B cell (primary cell): ENCODE measurements around the gene CMAS. TPM values are rescaled to one million over a fixed set of nuclear protein-coding genes. Genes with fewer than 3 reads are reported as not detected.
"Not testable (repeated sequence)": the region's sequence is repeated elsewhere in the genome, so short reads cannot be mapped to it uniquely, and the experiment has no call there.

Experiments
- ATAC-seq: fragments of 200-7000 bp; cut with Tn5 transposase; one replicate; pipeline ENCODE4 v1.10.0; 2021; ENCODE audit warnings: low read depth, mild to moderate bottlenecking, moderate number of reproducible peaks, moderate library complexity
- CTCF ChIA-PET: fragments of 350-600 bp; sonication (Branson Sonifier 250); formaldehyde crosslinking; loops from one replicate; lab custom pipeline; 2021; ENCODE audit warnings: antibody characterized with exemption, inconsistent platforms; lab: Charles Lee
- POLR2A ChIA-PET: fragments of 350-600 bp; sonication (Branson Sonifier 250); formaldehyde crosslinking; loops from one replicate; lab custom pipeline; 2021; ENCODE audit warnings: antibody characterized with exemption; lab: Charles Lee
- DNase-seq: peaks from one replicate; pipeline ENCODE4 v3.0.0; 2013
- H2AFZ ChIP-seq: 2 replicates; pipeline ENCODE4 v1.6.1; 2012; ENCODE audit warnings: mild to moderate bottlenecking, low read depth, low read length; ENCODE audit not compliant: insufficient read depth, poor library complexity, severe bottlenecking
- H3K27ac ChIP-seq, 2 donors: 1 replicate in 1 of 2; 2 replicates in 1 of 2; pipeline ENCODE4 v1.5.1; 2012 to 2013; ENCODE audit warnings: low read length in 2 of 2, mild to moderate bottlenecking in 2 of 2, moderate library complexity in 1 of 2
- H3K27me3 ChIP-seq, 4 experiments: fragments of 200-600 bp in 1 of 4; sonication (generic) in 1 of 4; replicated peaks in 1 of 4; 1 replicate in 2 of 4; 2 replicates in 2 of 4; pipeline versions ENCODE4 v1.6.1 to v1.7.0; 2013 to 2016; ENCODE audit warnings: low read length in 3 of 4, mild to moderate bottlenecking in 2 of 4, mixed read lengths in 1 of 4, moderate library complexity in 1 of 4; ENCODE audit not compliant: insufficient read depth in 4 of 4, control insufficient read depth in 3 of 4; ENCODE audit errors: control extremely low read depth in 1 of 4
- H3K36me3 ChIP-seq, 2 experiments: replicated peaks in 1 of 2; 1 replicate in 1 of 2; 2 replicates in 1 of 2; pipeline versions ENCODE4 v1.6.1 to v1.7.1; 2013; ENCODE audit warnings: low read length in 1 of 2; ENCODE audit not compliant: insufficient read depth in 2 of 2, control insufficient read depth in 1 of 2; ENCODE audit errors: control extremely low read depth in 1 of 2, extremely low read depth in 1 of 2
- H3K4me1 ChIP-seq, 2 donors: fragments of 200-600 bp in 1 of 2; sonication (generic) in 1 of 2; 1 replicate in 1 of 2; 2 replicates in 1 of 2; pipeline versions ENCODE4 v1.5.1 to v1.6.1; 2013 to 2017; ENCODE audit warnings: low read length in 2 of 2; ENCODE audit not compliant: control insufficient read depth in 2 of 2, insufficient read depth in 2 of 2
- H3K4me2 ChIP-seq: replicated peaks from 2 replicates; pipeline ENCODE3; 2012; ENCODE audit warnings: mild to moderate bottlenecking, low read depth, low read length; ENCODE audit not compliant: poor library complexity, severe bottlenecking
- H3K4me3 ChIP-seq, 5 experiments: fragments of 200-600 bp in 1 of 5; sonication (generic) in 1 of 5; 1 replicate in 3 of 5; 2 replicates in 2 of 5; pipeline versions ENCODE4 v1.5.1 to v1.7.0; 2011 to 2016; ENCODE audit warnings: low read length in 4 of 5, mild to moderate bottlenecking in 4 of 5, low read depth in 2 of 5, control low read depth in 1 of 5, moderate library complexity in 1 of 5; ENCODE audit not compliant: insufficient read depth in 1 of 5; ENCODE audit errors: control extremely low read depth in 1 of 5, extremely low read depth in 1 of 5
- H3K79me2 ChIP-seq: fragments of 200-600 bp; sonication (generic); one replicate; pipeline ENCODE4 v1.6.0; 2016; ENCODE audit warnings: low read length; ENCODE audit not compliant: control insufficient read depth, insufficient read depth
- H3K9ac ChIP-seq: fragments of 200-600 bp; sonication (generic); 2 replicates; pipeline ENCODE4 v1.6.1; 2017; ENCODE audit warnings: mild to moderate bottlenecking, low read length, moderate library complexity
- H3K9me3 ChIP-seq, 3 donors: one replicate each; pipeline versions ENCODE4 v1.6.1 to v1.7.1; 2013; ENCODE audit warnings: low read length in 2 of 3; ENCODE audit not compliant: control insufficient read depth in 2 of 3, insufficient read depth in 1 of 3; ENCODE audit errors: control extremely low read depth in 1 of 3
- H4K20me1 ChIP-seq: 2 replicates; pipeline ENCODE4 v1.6.0; 2012; ENCODE audit warnings: mild to moderate bottlenecking, low read length; ENCODE audit not compliant: insufficient read depth, control insufficient read depth, poor library complexity, severe bottlenecking
- H3K27ac Mint-ChIP-seq: one replicate; pipeline ENCODE4 v1.8.0; 2021; ENCODE audit warnings: mixed read lengths
- H3K27me3 Mint-ChIP-seq: one replicate; pipeline ENCODE4 v1.8.0; 2021; ENCODE audit warnings: mixed read lengths
- H3K4me1 Mint-ChIP-seq: one replicate; pipeline ENCODE4 v1.8.0; 2021; ENCODE audit warnings: mixed read lengths
- H3K4me3 Mint-ChIP-seq: one replicate; pipeline ENCODE4 v1.8.0; 2021; ENCODE audit warnings: mixed read lengths
- H3K9me3 Mint-ChIP-seq: one replicate; pipeline ENCODE4 v1.8.0; 2022; ENCODE audit warnings: mixed read lengths; ENCODE audit not compliant: insufficient read depth
- CTCF ChIP-seq: fragments of 200-600 bp; IDR thresholded peaks from one replicate; pipeline ENCODE4 v1.8.0; 2022; ENCODE audit warnings: antibody characterized with exemption, mild to moderate bottlenecking
- EZH2 ChIP-seq: IDR thresholded peaks from 2 replicates; pipeline ENCODE4 v1.6.1; 2012; ENCODE audit warnings: borderline replicate concordance, low read depth, mild to moderate bottlenecking, moderate library complexity, low read length; ENCODE audit not compliant: insufficient read depth, poor library complexity, severe bottlenecking
- WGBS: methylation state at CpG from one replicate; pipeline ENCODE4 v1.1.5; 2013; ENCODE audit warnings: missing lambda C conversion rate; ENCODE audit not compliant: insufficient coverage; 5-methylcytosine and 5-hydroxymethylcytosine counted together
- intact Hi-C: fragments of 100-400 bp; cut with micrococcal nuclease; formaldehyde crosslinking; loops from one replicate; pipeline ENCODE4 v1.10.0; 2022
- polyA plus RNA-seq: library from polyadenylated mRNA; depleted of rRNA; stranded (reverse); fragments of >200 nt; gene quantifications from 2 replicates; pipeline ENCODE4 v1.2.3, GENCODE V29; 2012
- total RNA-seq, 2 donors: library from RNA; stranded (reverse); fragments of 120-200 nt in 1 of 2; gene quantifications; 1 replicate in 1 of 2; 2 replicates in 1 of 2; pipeline versions ENCODE4 v1.2.3 to v1.2.4, GENCODE V29; 2013 to 2022

The CMAS gene
- total and polyA plus RNA-seq, 2 donors (not counting 1 experiment from before 2014, with no cell fraction given) = 5.8 to 19.1 TPM

- Histone ChIP-seq H4K20me1 (no peaks in the 10 kb centered on the region), H2AFZ (no peak overlapping the region), H3K9ac (no peak overlapping the region), H3K79me2 (no peaks in the 10 kb centered on the region), H3K4me3 (no peak overlapping the region), H3K9me3 (no peaks in the 10 kb centered on the region), H3K4me1 (no peaks in the 10 kb centered on the region), H3K27ac (no peak overlapping the region), H3K4me2 (no peak overlapping the region), H3K27me3 (no peaks in the 10 kb centered on the region), H3K36me3 (no peaks in the 10 kb centered on the region)
- no peak for ATAC-seq
- intact Hi-C loops = no loop called here
- H3K9me3 Mint-ChIP-seq = no peaks in the 10 kb centered on the region
- no peak overlapping the region for H3K27ac Mint-ChIP-seq
- POLR2A ChIA-PET = no interaction called here
- no CpG with 5 or more reads among the region's 1 CpG for WGBS
- no peaks in the 10 kb centered on the region for H3K4me1 Mint-ChIP-seq
- DNase-seq = no peak
- no peak overlapping the region for H3K4me3 Mint-ChIP-seq
- no peaks in the 10 kb centered on the region for H3K27me3 Mint-ChIP-seq
- CTCF ChIA-PET = no interaction called here
- TF ChIP-seq CTCF (no peak), EZH2 (no peak)
These were observed 47.2 kb upstream of the CMAS start for GRCh38 chr12:21998782-21999181.

GRCh38 chr12:22002430-22002829, 43.6 kb upstream of the CMAS start:
- ATAC-seq = no peak

GRCh38 chr12:22007794-22008193, 38.2 kb upstream of the CMAS start:
- CTCF ChIA-PET, DNase-seq, H2AFZ ChIP-seq, H3K27me3 ChIP-seq, H4K20me1 ChIP-seq, H3K4me3 ChIP-seq, H3K4me3 Mint-ChIP-seq, H3K36me3 ChIP-seq, intact Hi-C loops, ATAC-seq, POLR2A ChIA-PET, H3K27ac ChIP-seq, H3K27ac Mint-ChIP-seq, H3K4me2 ChIP-seq, H3K79me2 ChIP-seq, H3K27me3 Mint-ChIP-seq, H3K9ac ChIP-seq, H3K9me3 ChIP-seq, H3K4me1 ChIP-seq, H3K4me1 Mint-ChIP-seq, H3K9me3 Mint-ChIP-seq: not testable (repeated sequence)
- 80% methylated on average over 2 of the region's 2 CpGs for WGBS

More at GRCh38 chr12:22002430-22002829, 43.6 kb upstream of the CMAS start:
- H3K27me3 ChIP-seq = no peaks in the 10 kb centered on the region
- H3K27me3 Mint-ChIP-seq = peaks cover 4% of the 10 kb centered on the region
- no peak overlapping the region for H2AFZ ChIP-seq
- H3K79me2 ChIP-seq = no peaks in the 10 kb centered on the region
- WGBS = no CpG with 5 or more reads among the region's 3 CpGs
- CTCF ChIA-PET = no interaction called here
- H3K9me3 ChIP-seq = no peaks in the 10 kb centered on the region
- no peaks in the 10 kb centered on the region for H4K20me1 ChIP-seq
- no peak overlapping the region for H3K4me3 Mint-ChIP-seq
- POLR2A ChIA-PET = no interaction called here
- no peak overlapping the region for H3K4me3 ChIP-seq
- intact Hi-C loops = no loop called here
- H3K27ac Mint-ChIP-seq = no peak overlapping the region
- no peaks in the 10 kb centered on the region for H3K4me1 ChIP-seq
- DNase-seq = no peak
- H3K27ac ChIP-seq = no peak overlapping the region
- H3K9me3 Mint-ChIP-seq = no peaks in the 10 kb centered on the region
- no peaks in the 10 kb centered on the region for H3K36me3 ChIP-seq
- H3K4me2 ChIP-seq = no peak overlapping the region
- H3K9ac ChIP-seq = no peak overlapping the region
- TF ChIP-seq CTCF (no peak), EZH2 (no peak)
- no peaks in the 10 kb centered on the region for H3K4me1 Mint-ChIP-seq
